ENCODE results near the gene FBXO42. TPM values are rescaled to one million over a fixed set of nuclear protein-coding genes. Genes with fewer than 3 reads are reported as not detected.

Gene FBXO42
- total and polyA plus RNA-seq, 2 donors (not counting 1 experiment from before 2014, with no cell fraction given), result 10.4 to 13.5 TPM

DNA sequence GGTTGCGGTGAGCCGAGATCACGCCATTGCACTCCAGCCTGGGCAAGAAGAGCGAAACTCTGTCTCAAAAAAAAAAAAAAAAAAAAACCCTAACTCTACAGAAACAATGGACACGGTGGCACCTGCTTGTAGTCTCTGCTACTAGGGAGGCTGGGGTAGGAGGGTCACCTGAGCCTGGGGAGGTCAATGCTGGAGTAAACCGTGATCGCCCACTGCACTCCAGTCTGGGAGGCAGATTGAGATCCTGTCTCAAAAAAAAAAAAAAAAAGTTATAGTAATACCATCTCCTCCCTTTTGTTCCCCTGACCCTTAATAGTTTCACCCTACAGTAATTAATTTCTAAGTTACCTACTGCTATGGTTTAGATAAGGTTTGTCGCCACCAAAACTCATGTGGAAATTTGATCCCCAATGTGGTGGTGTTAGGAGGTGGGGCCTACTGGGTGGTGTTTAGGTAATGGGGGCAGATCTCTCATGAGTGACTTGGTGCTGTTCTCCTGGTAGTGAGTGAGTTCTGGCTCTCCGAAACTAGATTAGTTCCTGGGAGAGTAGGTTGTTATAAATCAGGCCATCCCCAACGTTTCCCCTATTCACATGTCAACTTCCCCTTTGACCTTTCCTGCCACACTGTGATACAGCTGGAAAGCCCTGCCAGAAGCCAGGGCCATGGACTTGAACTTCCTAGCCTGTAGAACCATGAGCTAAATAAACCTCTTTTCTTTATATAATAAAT is 9.8 kb downstream of the FBXO42 start:
- TF ChIP-seq, protein P1, sequence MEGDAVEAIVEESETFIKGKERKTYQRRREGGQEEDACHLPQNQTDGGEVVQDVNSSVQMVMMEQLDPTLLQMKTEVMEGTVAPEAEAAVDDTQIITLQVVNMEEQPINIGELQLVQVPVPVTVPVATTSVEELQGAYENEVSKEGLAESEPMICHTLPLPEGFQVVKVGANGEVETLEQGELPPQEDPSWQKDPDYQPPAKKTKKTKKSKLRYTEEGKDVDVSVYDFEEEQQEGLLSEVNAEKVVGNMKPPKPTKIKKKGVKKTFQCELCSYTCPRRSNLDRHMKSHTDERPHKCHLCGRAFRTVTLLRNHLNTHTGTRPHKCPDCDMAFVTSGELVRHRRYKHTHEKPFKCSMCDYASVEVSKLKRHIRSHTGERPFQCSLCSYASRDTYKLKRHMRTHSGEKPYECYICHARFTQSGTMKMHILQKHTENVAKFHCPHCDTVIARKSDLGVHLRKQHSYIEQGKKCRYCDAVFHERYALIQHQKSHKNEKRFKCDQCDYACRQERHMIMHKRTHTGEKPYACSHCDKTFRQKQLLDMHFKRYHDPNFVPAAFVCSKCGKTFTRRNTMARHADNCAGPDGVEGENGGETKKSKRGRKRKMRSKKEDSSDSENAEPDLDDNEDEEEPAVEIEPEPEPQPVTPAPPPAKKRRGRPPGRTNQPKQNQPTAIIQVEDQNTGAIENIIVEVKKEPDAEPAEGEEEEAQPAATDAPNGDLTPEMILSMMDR (conservative IDR thresholded peaks at IDR 0.05 in 1 of 2, IDR thresholded peaks at IDR 0.05 in 1 of 2; ENCODE audit: low read depth in 1 of 2, low read length in 2 of 2), result no peak
- no peak for TF ChIP-seq EZH2 (IDR thresholded peaks at IDR 0.05; ENCODE audit: low read length, missing control alignments)
- H4K20me1 ChIP-seq (ENCODE audit: control insufficient read depth, extremely low read depth, insufficient read depth, low read length), result no peaks in the 10 kb centered on the region
- no peaks in the 10 kb centered on the region for H3K9me3 ChIP-seq (ENCODE audit: control insufficient read depth, insufficient read depth, low read depth, low read length)
- no peak overlapping the region for H3K9ac ChIP-seq (ENCODE audit: insufficient read depth, low read length)
- no peaks in the 10 kb centered on the region for H3K36me3 ChIP-seq (ENCODE audit: control insufficient read depth, insufficient read depth, low read length)
- no peaks in the 10 kb centered on the region for H3K4me1 ChIP-seq (ENCODE audit: control insufficient read depth, extremely low read depth, insufficient read depth, low read length)
- no peak overlapping the region for H3K27ac ChIP-seq (ENCODE audit: insufficient read depth, low read length)
- DNase-seq (ENCODE audit: low read depth in 2 of 2), result no peak
- H2AFZ ChIP-seq (ENCODE audit: low read length), result no peak overlapping the region
- peaks cover 62% of the 10 kb centered on the region for H3K79me2 ChIP-seq (ENCODE audit: control insufficient read depth, insufficient read depth, low read length)
- H3K4me3 ChIP-seq (replicated peaks in 1 of 4; ENCODE audit: control extremely low read depth in 1 of 4, insufficient read depth in 1 of 4, low read depth in 3 of 4, low read length in 4 of 4), result no peak overlapping the region
- no peak overlapping the region for H3K4me2 ChIP-seq (ENCODE audit: extremely low read depth, insufficient read depth, low read length)
- no peaks in the 10 kb centered on the region for H3K27me3 ChIP-seq (ENCODE audit: control insufficient read depth, insufficient read depth, low read length)

GRCh38 chr1:16340673-16341072 is 11.6 kb downstream of the FBXO42 start:
- Histone ChIP-seq H3K4me1 (ENCODE audit: control insufficient read depth, extremely low read depth, insufficient read depth, low read length) (no peaks in the 10 kb centered on the region), H3K36me3 (ENCODE audit: control insufficient read depth, insufficient read depth, low read length) (no peaks in the 10 kb centered on the region), H4K20me1 (ENCODE audit: control insufficient read depth, extremely low read depth, insufficient read depth, low read length) (no peaks in the 10 kb centered on the region), H3K79me2 (ENCODE audit: control insufficient read depth, insufficient read depth, low read length) (peaks cover 50% of the 10 kb centered on the region), H3K4me2 (ENCODE audit: extremely low read depth, insufficient read depth, low read length) (no peak overlapping the region), H3K27ac (ENCODE audit: insufficient read depth, low read length) (no peak overlapping the region), H3K9me3 (ENCODE audit: control insufficient read depth, insufficient read depth, low read depth, low read length) (no peaks in the 10 kb centered on the region), H3K4me3 (replicated peaks in 1 of 4; ENCODE audit: control extremely low read depth in 1 of 4, insufficient read depth in 1 of 4, low read depth in 3 of 4, low read length in 4 of 4) (no peak overlapping the region), H3K9ac (ENCODE audit: insufficient read depth, low read length) (no peak overlapping the region), H3K27me3 (ENCODE audit: control insufficient read depth, insufficient read depth, low read length) (no peaks in the 10 kb centered on the region), H2AFZ (ENCODE audit: low read length) (no peak overlapping the region)
- TF ChIP-seq, protein P1 (conservative IDR thresholded peaks at IDR 0.05 in 1 of 2, IDR thresholded peaks at IDR 0.05 in 1 of 2; ENCODE audit: low read depth in 1 of 2, low read length in 2 of 2), result no peak
- TF ChIP-seq EZH2 (IDR thresholded peaks at IDR 0.05; ENCODE audit: low read length, missing control alignments), result no peak
- no peak for DNase-seq (ENCODE audit: low read depth in 2 of 2)

DNA sequence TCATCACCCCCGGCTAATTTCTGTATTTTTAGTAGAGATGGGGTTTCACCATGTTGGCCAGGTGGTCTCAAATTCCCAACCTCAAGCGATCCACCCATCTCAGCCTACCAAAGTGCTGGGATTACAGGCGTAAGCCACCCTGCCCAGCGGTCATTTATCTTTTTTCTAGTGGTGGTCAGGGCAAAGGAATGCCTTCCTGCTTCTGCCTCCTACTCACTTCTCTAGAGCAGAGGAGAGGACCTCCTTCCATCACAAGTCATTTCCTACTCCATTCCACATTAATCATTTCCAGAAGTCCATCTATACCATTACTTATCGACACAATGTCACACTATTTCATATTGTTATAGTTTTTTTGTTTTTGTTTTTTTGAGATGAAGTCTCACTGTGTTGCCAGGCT is 13.3 kb downstream of the FBXO42 start:
- H3K79me2 ChIP-seq (ENCODE audit: control insufficient read depth, insufficient read depth, low read length), result peaks cover 48% of the 10 kb centered on the region
- no peak overlapping the region for H3K4me3 ChIP-seq (replicated peaks in 1 of 4; ENCODE audit: control extremely low read depth in 1 of 4, insufficient read depth in 1 of 4, low read depth in 3 of 4, low read length in 4 of 4)
- H3K36me3 ChIP-seq (ENCODE audit: control insufficient read depth, insufficient read depth, low read length), result no peaks in the 10 kb centered on the region
- TF ChIP-seq, protein P1 (conservative IDR thresholded peaks at IDR 0.05 in 1 of 2, IDR thresholded peaks at IDR 0.05 in 1 of 2; ENCODE audit: low read depth in 1 of 2, low read length in 2 of 2), result no peak
- TF ChIP-seq EZH2 (IDR thresholded peaks at IDR 0.05; ENCODE audit: low read length, missing control alignments), result no peak
- DNase-seq (ENCODE audit: low read depth in 2 of 2), result peak in 1 of 2 donors; percentile 65
- no peak overlapping the region for H3K4me2 ChIP-seq (ENCODE audit: extremely low read depth, insufficient read depth, low read length)
- no peaks in the 10 kb centered on the region for H3K27me3 ChIP-seq (ENCODE audit: control insufficient read depth, insufficient read depth, low read length)
- no peak overlapping the region for H3K27ac ChIP-seq (ENCODE audit: insufficient read depth, low read length)
- H3K9ac ChIP-seq (ENCODE audit: insufficient read depth, low read length), result no peak overlapping the region
- no peak overlapping the region for H2AFZ ChIP-seq (ENCODE audit: low read length)
- H3K9me3 ChIP-seq (ENCODE audit: control insufficient read depth, insufficient read depth, low read depth, low read length), result no peaks in the 10 kb centered on the region
- H3K4me1 ChIP-seq (ENCODE audit: control insufficient read depth, extremely low read depth, insufficient read depth, low read length), result no peaks in the 10 kb centered on the region
- no peaks in the 10 kb centered on the region for H4K20me1 ChIP-seq (ENCODE audit: control insufficient read depth, extremely low read depth, insufficient read depth, low read length)
